SK-N-SH (cell line): Measurements from ENCODE around the gene CCN6. TPM values are rescaled to one million over a fixed set of nuclear protein-coding genes. Genes with fewer than 3 reads are reported as not detected.

Experiments
- CTCF ChIA-PET: fragments of 300-600, 350-600 bp; formaldehyde crosslinking; extraction: SDS; loops from one replicate; lab custom pipeline; 2021; lab: Yijun Ruan, JAX
- POLR2A ChIA-PET: fragments of 350-600 bp; sonication (Branson Sonifier 250); formaldehyde crosslinking; extraction: SDS; loops from one replicate; lab custom pipeline; 2020; ENCODE audit warnings: antibody characterized with exemption, inconsistent platforms; lab: Yijun Ruan, JAX
- DNase-seq: peaks from one replicate; pipeline ENCODE4 v3.0.0; 2012
- H2AFZ ChIP-seq: fragments of 200-600 bp; sonication (generic); 2 replicates; pipeline ENCODE4 v1.8.1; 2016; ENCODE audit warnings: antibody characterized with exemption, mild to moderate bottlenecking, low read depth
- H3F3A ChIP-seq: fragments of 200-600 bp; sonication (generic); replicated peaks from 2 replicates; pipeline ENCODE3; 2016; ENCODE audit warnings: antibody characterized with exemption, mild to moderate bottlenecking; ENCODE audit not compliant: insufficient read depth
- H3K27ac ChIP-seq, 2 experiments: fragments of 200-500 bp in 1 of 2; fragments of 200-600 bp in 1 of 2; sonication (Bioruptor generic) in 1 of 2; sonication (generic), shearing (Covaris generic) in 1 of 2; 2 replicates each; pipeline versions ENCODE4 v1.5.1 to v1.6.1; 2014 to 2016; ENCODE audit warnings: low read depth in 2 of 2, inconsistent platforms in 1 of 2, low read length in 1 of 2, mild to moderate bottlenecking in 1 of 2, mixed read lengths in 1 of 2
- H3K27me3 ChIP-seq: fragments of 200-600 bp; sonication (generic), shearing (Covaris generic); 2 replicates; pipeline ENCODE4 v1.6.1; 2016; ENCODE audit warnings: mixed run types; ENCODE audit not compliant: insufficient read depth
- H3K36me3 ChIP-seq, 2 experiments: fragments of 200-500 bp in 1 of 2; fragments of 200-600 bp in 1 of 2; sonication (Bioruptor generic) in 1 of 2; sonication (generic) in 1 of 2; replicated peaks in 1 of 2; 2 replicates each; pipeline versions ENCODE3 to v1.5.1; 2014 to 2016; ENCODE audit warnings: low read length in 1 of 2, mild to moderate bottlenecking in 1 of 2; ENCODE audit not compliant: insufficient read depth in 2 of 2, control insufficient read depth in 1 of 2
- H3K4me1 ChIP-seq, 2 experiments: fragments of 200-500 bp in 1 of 2; fragments of 200-600 bp in 1 of 2; sonication (Bioruptor generic) in 1 of 2; sonication (generic), shearing (Covaris generic) in 1 of 2; 2 replicates each; pipeline versions ENCODE4 v1.5.1 to v1.6.1; 2014 to 2016; ENCODE audit warnings: low read depth in 1 of 2, low read length in 1 of 2, mixed run types in 1 of 2; ENCODE audit not compliant: insufficient read depth in 2 of 2, control insufficient read depth in 1 of 2
- H3K4me2 ChIP-seq: fragments of 200-600 bp; sonication (generic), shearing (Covaris generic); 2 replicates; pipeline ENCODE4 v1.6.1; 2017; ENCODE audit warnings: mixed run types
- H3K4me3 ChIP-seq, 2 experiments: fragments of 200-500 bp in 1 of 2; fragments of 200-600 bp in 1 of 2; sonication (Bioruptor generic) in 1 of 2; sonication (generic), shearing (Covaris generic) in 1 of 2; 2 replicates each; pipeline versions ENCODE4 v1.5.1 to v1.8.1; 2014 to 2016; ENCODE audit warnings: low read depth in 2 of 2, inconsistent platforms in 1 of 2, low read length in 1 of 2, mild to moderate bottlenecking in 1 of 2, mixed read lengths in 1 of 2, moderate library complexity in 1 of 2
- H3K79me2 ChIP-seq: fragments of 200-600 bp; sonication (generic); 2 replicates; pipeline ENCODE4 v1.8.1; 2017; ENCODE audit warnings: mild to moderate bottlenecking; ENCODE audit not compliant: insufficient read depth
- H3K9ac ChIP-seq: fragments of 200-600 bp; sonication (generic); 2 replicates; pipeline ENCODE4 v1.6.1; 2017; ENCODE audit warnings: mixed run types
- H3K9me2 ChIP-seq: fragments of 200-600 bp; sonication (generic); 2 replicates; pipeline ENCODE4 v1.6.1; 2017; ENCODE audit warnings: mixed run types
- H3K9me3 ChIP-seq: fragments of 200-600 bp; sonication (generic); 2 replicates; pipeline ENCODE4 v1.6.1; 2017; ENCODE audit warnings: mixed run types, mild to moderate bottlenecking, moderate library complexity
- H4K20me1 ChIP-seq: fragments of 200-600 bp; sonication (generic); 2 replicates; pipeline ENCODE4 v1.6.1; 2017; ENCODE audit warnings: mild to moderate bottlenecking, mixed run types; ENCODE audit not compliant: insufficient read depth
- CHD2 ChIP-seq: fragments of 150-350 bp; IDR thresholded peaks from 2 replicates; pipeline ENCODE4 v1.6.1; 2018; ENCODE audit warnings: low read length; ENCODE audit not compliant: partially characterized antibody
- CTCF ChIP-seq: fragments of 200-600 bp; sonication (generic); IDR thresholded peaks from 2 replicates; pipeline ENCODE4 v1.6.1; 2017; ENCODE audit warnings: antibody characterized with exemption, mild to moderate bottlenecking, moderate library complexity
- ELF1 ChIP-seq: IDR thresholded peaks from 2 replicates; pipeline ENCODE4 v1.4.0; 2012
- EP300 ChIP-seq, 2 experiments: IDR thresholded peaks; 2 replicates each; pipeline versions ENCODE4 v1.4.0 to v1.6.1; 2012; ENCODE audit warnings: borderline replicate concordance in 1 of 2, low read depth in 1 of 2, low read length in 1 of 2
- FOXJ3 ChIP-seq: sonication (generic); formaldehyde crosslinking; IDR thresholded peaks from 2 replicates; pipeline ENCODE4 v1.5.1; 2020; ENCODE audit warnings: mild to moderate bottlenecking, missing genetic modification reagents
- MAX ChIP-seq: IDR thresholded peaks from 2 replicates; pipeline ENCODE4 v1.4.0; 2012; ENCODE audit warnings: low read depth
- MXI1 ChIP-seq: IDR thresholded peaks from 2 replicates; pipeline ENCODE4 v1.6.1; 2012; ENCODE audit warnings: mild to moderate bottlenecking, low read depth, low read length, improper control_type of control experiment
- NFIC ChIP-seq: IDR thresholded peaks from 2 replicates; pipeline ENCODE4 v1.4.0; 2012; ENCODE audit warnings: borderline replicate concordance
- NRF1 ChIP-seq: IDR thresholded peaks from 2 replicates; pipeline ENCODE4 v1.6.1; 2012; ENCODE audit warnings: low read depth, mild to moderate bottlenecking, low read length
- RCOR1 ChIP-seq: fragments of 150-350 bp; IDR thresholded peaks from 2 replicates; pipeline ENCODE4 v1.6.1; 2017; ENCODE audit warnings: antibody characterized with exemption, low read length
- REST ChIP-seq: IDR thresholded peaks from 2 replicates; pipeline ENCODE4 v1.6.1; 2012; ENCODE audit warnings: mild to moderate bottlenecking, low read depth, low read length, moderate library complexity
- SIN3A ChIP-seq: IDR thresholded peaks from 2 replicates; pipeline ENCODE4 v1.6.1; 2012; ENCODE audit warnings: low read depth, mild to moderate bottlenecking, low read length, moderate library complexity, borderline replicate concordance
- TEAD4 ChIP-seq: IDR thresholded peaks from 2 replicates; pipeline ENCODE4 v1.4.0; 2012; ENCODE audit warnings: mild to moderate bottlenecking, borderline replicate concordance; ENCODE audit not compliant: insufficient read depth
- USF1 ChIP-seq: IDR thresholded peaks from 2 replicates; pipeline ENCODE4 v1.4.0; 2012; ENCODE audit warnings: low read depth, borderline replicate concordance
- ZBTB33 ChIP-seq: IDR thresholded peaks from 2 replicates; pipeline ENCODE4 v1.4.0; 2012; ENCODE audit warnings: low read depth, borderline replicate concordance
- WGBS: methylation state at CpG from one replicate; pipeline ENCODE4 v1.1.6; 2017; ENCODE audit warnings: low lambda C conversion rate; 5-methylcytosine and 5-hydroxymethylcytosine counted together
- polyA plus RNA-seq, 3 experiments: library from polyadenylated mRNA; depleted of rRNA; stranded (reverse); fragments of >200 nt; gene quantifications; 2 replicates each; pipeline ENCODE4 v1.2.3, GENCODE V29; 2012

The CCN6 gene
- polyA plus RNA-seq, 1 of the 3 experiments (the other 2 are of a cell fraction) = not detected

- peaks cover 0 to 5% of the 10 kb centered on the region in 2 experiments; a peak in 2 of 4 replicates for H3K4me1 ChIP-seq
- H3K79me2 ChIP-seq = no peaks in the 10 kb centered on the region
- CTCF ChIA-PET = interaction anchor here (1.1 to 1.7 kb wide), 2 partner anchors 10 to 49 kb away, joined by 3 to 6 read pairs; no protein-coding TSS in a partner anchor
- no peaks in the 10 kb centered on the region for H3F3A ChIP-seq
- H4K20me1 ChIP-seq = no peaks in the 10 kb centered on the region
- H3K27ac ChIP-seq = no peak overlapping the region
- POLR2A ChIA-PET = no interaction called here
- H3K4me2 ChIP-seq = no peak overlapping the region
- no peak overlapping the region for H2AFZ ChIP-seq
- H3K27me3 ChIP-seq = no peaks in the 10 kb centered on the region
- no peaks in the 10 kb centered on the region for H3K9me2 ChIP-seq
- no peak for TF ChIP-seq CTCF
- no peak for TF ChIP-seq NRF1
- TF ChIP-seq RCOR1 = no peak
- no peak for TF ChIP-seq USF1
- TF ChIP-seq CHD2 = no peak
- no peak for TF ChIP-seq MXI1
- TF ChIP-seq REST = no peak
- WGBS = 82% methylated on average over 3 of the region's 3 CpGs
- H3K9me3 ChIP-seq = no peaks in the 10 kb centered on the region
- H3K9ac ChIP-seq = no peak overlapping the region
- no peak for DNase-seq
- H3K36me3 ChIP-seq = peaks cover 0 to 45% of the 10 kb centered on the region in 2 experiments
- no peak overlapping the region for H3K4me3 ChIP-seq
These were observed 59.5 kb downstream of the CCN6 start for GRCh38 chr6:112113431-112113830.

GRCh38 chr6:112113918-112114317 lies 60.0 kb downstream of the CCN6 start:
- Histone ChIP-seq H2AFZ (no peak overlapping the region), H3K4me3 (no peak overlapping the region)
- POLR2A ChIA-PET = no interaction called here
- no peak for DNase-seq
- CTCF ChIA-PET = no interaction called here
- TF ChIP-seq EP300 (IDR thresholded peaks at IDR 0.05; ENCODE audit: borderline replicate concordance in 1 of 2, low read depth in 1 of 2, low read length in 1 of 2) (no peak), ZBTB33 (no peak), NFIC (no peak), ELF1 (no peak), FOXJ3 (CRISPR knock-in tag) (no peak), SIN3A (no peak), MAX (no peak), TEAD4 (no peak), NRF1 (no peak), CTCF (no peak)
- TF ChIP-seq, all 33 proteins: peak for 0
- H3K9me2 ChIP-seq = no peaks in the 10 kb centered on the region
- H3K4me2 ChIP-seq = no peak overlapping the region
- H3K9ac ChIP-seq = no peak overlapping the region
- H3K4me1 ChIP-seq = peaks cover 0 to 6% of the 10 kb centered on the region in 2 experiments; a peak in 2 of 4 replicates
- no peaks in the 10 kb centered on the region for H3K27me3 ChIP-seq
- H3K9me3 ChIP-seq = no peaks in the 10 kb centered on the region
- H3F3A ChIP-seq = no peaks in the 10 kb centered on the region
- H3K27ac ChIP-seq = no peak overlapping the region
- no peaks in the 10 kb centered on the region for H3K79me2 ChIP-seq
- no peaks in the 10 kb centered on the region for H4K20me1 ChIP-seq
- peaks cover 0 to 42% of the 10 kb centered on the region in 2 experiments for H3K36me3 ChIP-seq
